ENCODE measurements around the gene BEND6.

DNA sequence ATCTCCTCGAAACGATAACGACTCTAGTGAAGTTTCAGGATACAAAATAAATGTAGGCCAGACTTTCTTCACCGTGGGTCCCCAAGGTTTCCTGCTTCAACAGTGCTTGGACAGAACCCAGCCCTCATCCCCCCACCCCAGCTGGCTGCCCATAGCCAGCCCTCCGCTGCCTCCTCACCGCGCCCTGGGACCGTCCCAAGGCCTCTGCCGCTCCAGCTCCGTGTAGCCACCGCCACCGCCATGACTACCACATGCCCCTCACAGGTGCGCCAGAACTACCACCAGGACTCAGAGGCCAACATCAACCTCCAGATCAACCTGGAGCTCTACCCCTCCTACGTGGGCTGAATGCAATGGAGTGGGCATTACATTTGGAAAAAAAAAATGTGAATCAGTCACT is 49.4 kb downstream of the BEND6 start:
- TF ChIP-seq SP1 (IDR thresholded peaks at IDR 0.05; ENCODE audit: low read depth, low read length) (no peak), JUNB (IDR thresholded peaks at IDR 0.05) (no peak), ESRRA (IDR thresholded peaks at IDR 0.05; ENCODE audit: low read length) (no peak), SPI1 (IDR thresholded peaks at IDR 0.05; ENCODE audit: borderline replicate concordance, insufficient read depth, low read depth, low read length) (no peak), POLR2A (IDR thresholded peaks at IDR 0.05; ENCODE audit: low read depth, low read length) (no peak), MEF2B (IDR thresholded peaks at IDR 0.05; ENCODE audit: partially characterized antibody, poor library complexity, severe bottlenecking) (no peak), MYC (IDR thresholded peaks at IDR 0.05; ENCODE audit: insufficient read depth, insufficient read length, insufficient replicate concordance, low read length, severe bottlenecking) (no peak), YY1 (IDR thresholded peaks at IDR 0.05; ENCODE audit: low read depth, low read length) (no peak), JUND (IDR thresholded peaks at IDR 0.05; ENCODE audit: low read depth, low read length) (no peak), BACH1 (IDR thresholded peaks at IDR 0.05; ENCODE audit: borderline replicate concordance) (no peak), SMAD5 (IDR thresholded peaks at IDR 0.05; ENCODE audit: low read depth) (no peak), POLR2AphosphoS2 (IDR thresholded peaks at IDR 0.05; ENCODE audit: low read depth, low read length) (no peak)
- TF ChIP-seq, protein P1, sequence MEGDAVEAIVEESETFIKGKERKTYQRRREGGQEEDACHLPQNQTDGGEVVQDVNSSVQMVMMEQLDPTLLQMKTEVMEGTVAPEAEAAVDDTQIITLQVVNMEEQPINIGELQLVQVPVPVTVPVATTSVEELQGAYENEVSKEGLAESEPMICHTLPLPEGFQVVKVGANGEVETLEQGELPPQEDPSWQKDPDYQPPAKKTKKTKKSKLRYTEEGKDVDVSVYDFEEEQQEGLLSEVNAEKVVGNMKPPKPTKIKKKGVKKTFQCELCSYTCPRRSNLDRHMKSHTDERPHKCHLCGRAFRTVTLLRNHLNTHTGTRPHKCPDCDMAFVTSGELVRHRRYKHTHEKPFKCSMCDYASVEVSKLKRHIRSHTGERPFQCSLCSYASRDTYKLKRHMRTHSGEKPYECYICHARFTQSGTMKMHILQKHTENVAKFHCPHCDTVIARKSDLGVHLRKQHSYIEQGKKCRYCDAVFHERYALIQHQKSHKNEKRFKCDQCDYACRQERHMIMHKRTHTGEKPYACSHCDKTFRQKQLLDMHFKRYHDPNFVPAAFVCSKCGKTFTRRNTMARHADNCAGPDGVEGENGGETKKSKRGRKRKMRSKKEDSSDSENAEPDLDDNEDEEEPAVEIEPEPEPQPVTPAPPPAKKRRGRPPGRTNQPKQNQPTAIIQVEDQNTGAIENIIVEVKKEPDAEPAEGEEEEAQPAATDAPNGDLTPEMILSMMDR (IDR thresholded peaks at IDR 0.05 in 2 of 3, conservative IDR thresholded peaks at IDR 0.05 in 1 of 3; ENCODE audit: control insufficient read depth in 2 of 3, extremely low read depth in 1 of 3, insufficient read depth in 1 of 3, low read depth in 3 of 3, low read length in 3 of 3), result no peak
- TF ChIP-seq, protein P2, sequence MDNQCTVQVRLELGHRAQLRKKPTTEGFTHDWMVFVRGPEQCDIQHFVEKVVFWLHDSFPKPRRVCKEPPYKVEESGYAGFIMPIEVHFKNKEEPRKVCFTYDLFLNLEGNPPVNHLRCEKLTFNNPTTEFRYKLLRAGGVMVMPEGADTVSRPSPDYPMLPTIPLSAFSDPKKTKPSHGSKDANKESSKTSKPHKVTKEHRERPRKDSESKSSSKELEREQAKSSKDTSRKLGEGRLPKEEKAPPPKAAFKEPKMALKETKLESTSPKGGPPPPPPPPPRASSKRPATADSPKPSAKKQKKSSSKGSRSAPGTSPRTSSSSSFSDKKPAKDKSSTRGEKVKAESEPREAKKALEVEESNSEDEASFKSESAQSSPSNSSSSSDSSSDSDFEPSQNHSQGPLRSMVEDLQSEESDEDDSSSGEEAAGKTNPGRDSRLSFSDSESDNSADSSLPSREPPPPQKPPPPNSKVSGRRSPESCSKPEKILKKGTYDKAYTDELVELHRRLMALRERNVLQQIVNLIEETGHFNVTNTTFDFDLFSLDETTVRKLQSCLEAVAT (IDR thresholded peaks at IDR 0.05), result no peak
